H1 (cell line): Measurements from ENCODE around the gene FOXN3.

Experiments used
- BRCA1 ChIP-seq: IDR thresholded peaks from 2 replicates; pipeline ENCODE4 v1.6.1; 2012; ENCODE audit warnings: low read depth, low read length, improper control_type of control experiment
- CREB1 ChIP-seq: IDR thresholded peaks from 2 replicates; pipeline ENCODE4 v1.6.1; 2012; ENCODE audit warnings: inconsistent platforms
- POLR2A ChIP-seq, 2 experiments: IDR thresholded peaks; 1 replicate in 1 of 2; 2 replicates in 1 of 2; pipeline ENCODE4 v1.6.1; 2011; ENCODE audit warnings: low read depth in 2 of 2, low read length in 2 of 2, mild to moderate bottlenecking in 2 of 2; ENCODE audit errors: control extremely low read depth in 1 of 2
- SP1 ChIP-seq: IDR thresholded peaks from 2 replicates; pipeline ENCODE4 v1.6.1; 2011; ENCODE audit warnings: low read depth, low read length
- SP2 ChIP-seq: IDR thresholded peaks from 2 replicates; pipeline ENCODE4 v1.6.1; 2012; ENCODE audit warnings: mild to moderate bottlenecking, low read length, inconsistent platforms
- ZNF274 ChIP-seq: IDR thresholded peaks from 2 replicates; pipeline ENCODE4 v1.7.0; 2012; ENCODE audit warnings: low read length, borderline replicate concordance; ENCODE audit errors: extremely low read depth
- TF ChIP-seq, protein P1 (sequence below), 3 experiments: IDR thresholded peaks; 1 replicate in 2 of 3; 2 replicates in 1 of 3; pipeline versions ENCODE4 v1.5.1 to v1.6.1; 2011; ENCODE audit warnings: low read length in 3 of 3, mild to moderate bottlenecking in 3 of 3, inconsistent platforms in 2 of 3, low read depth in 1 of 3, moderate library complexity in 1 of 3; ENCODE audit not compliant: insufficient read depth in 1 of 3; ENCODE audit errors: control extremely low read depth in 1 of 3

DNA sequence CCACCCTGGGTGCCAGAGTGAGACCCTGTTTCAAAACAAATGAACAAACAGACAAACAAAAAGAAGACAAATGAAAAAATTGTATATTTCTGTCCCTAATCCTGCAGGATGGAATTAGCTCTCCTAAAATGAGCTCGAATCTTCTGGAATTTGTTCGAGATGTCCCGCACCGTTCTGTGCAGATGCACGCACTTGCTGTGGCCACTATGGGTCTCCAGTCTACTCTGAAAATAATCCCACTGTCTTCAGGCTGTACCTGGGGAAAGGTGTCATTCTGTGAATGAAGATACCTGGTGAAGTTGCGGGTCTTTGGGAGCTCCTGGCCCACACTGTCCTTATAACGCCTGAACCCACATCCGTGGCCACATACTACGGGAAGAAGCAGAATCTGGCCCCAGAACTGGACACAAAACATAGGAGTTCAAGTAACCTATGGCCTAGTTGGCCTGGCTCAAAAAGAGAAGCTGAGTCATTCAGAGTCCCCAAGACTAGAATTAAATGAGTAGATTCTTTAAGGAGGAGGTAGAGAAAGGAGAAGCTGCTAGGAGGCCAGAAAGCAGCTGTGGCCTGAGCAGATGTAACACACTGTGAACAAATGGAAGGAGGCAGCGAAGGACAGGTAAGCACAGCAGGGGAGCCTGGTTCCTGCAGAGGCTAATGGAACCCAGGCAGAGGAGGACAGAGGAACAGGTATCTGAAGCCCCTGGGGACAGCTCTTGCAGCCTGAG, 108.6 kb downstream of the FOXN3 start:
- TF ChIP-seq BRCA1 (no peak), POLR2A (IDR thresholded peaks at IDR 0.05; ENCODE audit: control extremely low read depth in 1 of 2, low read depth in 2 of 2, low read length in 2 of 2) (no peak), CREB1 (no peak), SP2 (no peak), SP1 (no peak), ZNF274 (no peak)
- TF ChIP-seq, protein P1, sequence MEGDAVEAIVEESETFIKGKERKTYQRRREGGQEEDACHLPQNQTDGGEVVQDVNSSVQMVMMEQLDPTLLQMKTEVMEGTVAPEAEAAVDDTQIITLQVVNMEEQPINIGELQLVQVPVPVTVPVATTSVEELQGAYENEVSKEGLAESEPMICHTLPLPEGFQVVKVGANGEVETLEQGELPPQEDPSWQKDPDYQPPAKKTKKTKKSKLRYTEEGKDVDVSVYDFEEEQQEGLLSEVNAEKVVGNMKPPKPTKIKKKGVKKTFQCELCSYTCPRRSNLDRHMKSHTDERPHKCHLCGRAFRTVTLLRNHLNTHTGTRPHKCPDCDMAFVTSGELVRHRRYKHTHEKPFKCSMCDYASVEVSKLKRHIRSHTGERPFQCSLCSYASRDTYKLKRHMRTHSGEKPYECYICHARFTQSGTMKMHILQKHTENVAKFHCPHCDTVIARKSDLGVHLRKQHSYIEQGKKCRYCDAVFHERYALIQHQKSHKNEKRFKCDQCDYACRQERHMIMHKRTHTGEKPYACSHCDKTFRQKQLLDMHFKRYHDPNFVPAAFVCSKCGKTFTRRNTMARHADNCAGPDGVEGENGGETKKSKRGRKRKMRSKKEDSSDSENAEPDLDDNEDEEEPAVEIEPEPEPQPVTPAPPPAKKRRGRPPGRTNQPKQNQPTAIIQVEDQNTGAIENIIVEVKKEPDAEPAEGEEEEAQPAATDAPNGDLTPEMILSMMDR (IDR thresholded peaks at IDR 0.05; ENCODE audit: control extremely low read depth in 1 of 3, insufficient read depth in 1 of 3, low read depth in 1 of 3, low read length in 3 of 3): peak in 1 of 3 experiments; percentile 3; a peak in 1 of 4 replicates
